K562 (cell line): ENCODE data around the gene LAMTOR4. TPM values are rescaled to one million over a fixed set of nuclear protein-coding genes. Genes with fewer than 3 reads are reported as not detected.

Experiments
- E2F3 ChIP-seq: fragments of 250-450 bp; sonication (Bioruptor Pico); IDR thresholded peaks from 2 replicates; pipeline ENCODE4 v1.4.0; 2020; ENCODE audit warnings: mild to moderate bottlenecking
- ERF ChIP-seq: fragments of 450-650 bp; formaldehyde crosslinking; IDR thresholded peaks from 2 replicates; pipeline ENCODE4 v1.4.0; 2020; ENCODE audit warnings: mild to moderate bottlenecking, mixed read lengths
- ESRRB ChIP-seq: fragments of 250-450 bp; sonication (Bioruptor Pico); IDR thresholded peaks from 2 replicates; pipeline ENCODE4 v1.5.0; 2020; ENCODE audit warnings: mild to moderate bottlenecking, moderate library complexity, borderline replicate concordance
- FOXK1 ChIP-seq: sonication (generic); formaldehyde crosslinking; IDR thresholded peaks from 2 replicates; pipeline ENCODE4 v1.8.0; 2022; ENCODE audit warnings: missing genetic modification reagents, mild to moderate bottlenecking, borderline replicate concordance
- HDAC1 ChIP-seq, 2 experiments: fragments of 450-650 bp; IDR thresholded peaks; 2 replicates each; pipeline ENCODE4 v1.6.1; 2016 to 2017; ENCODE audit warnings: inconsistent platforms in 1 of 2, mild to moderate bottlenecking in 1 of 2, moderate library complexity in 1 of 2
- HDAC6 ChIP-seq: IDR thresholded peaks from 2 replicates; pipeline ENCODE4 v1.6.1; 2012; ENCODE audit warnings: low read depth, mild to moderate bottlenecking, control low read depth, inconsistent platforms, low read length, moderate library complexity
- HDGF ChIP-seq: fragments of 450-650 bp; IDR thresholded peaks from 2 replicates; pipeline ENCODE4 v1.6.1; 2016
- MYC ChIP-seq, 2 experiments: fragments of 250-450 bp in 1 of 2; sonication (Bioruptor Pico) in 1 of 2; IDR thresholded peaks; 2 replicates each; pipeline versions ENCODE4 v1.5.1 to v1.6.1; 2012 to 2021; ENCODE audit warnings: low read depth in 2 of 2, borderline replicate concordance in 1 of 2, improper control_type of control experiment in 1 of 2, low read length in 1 of 2, mild to moderate bottlenecking in 1 of 2, moderate library complexity in 1 of 2
- NFYB ChIP-seq: IDR thresholded peaks from 2 replicates; pipeline ENCODE4 v1.6.1; 2011; ENCODE audit warnings: mild to moderate bottlenecking, moderate library complexity; ENCODE audit not compliant: insufficient read length; ENCODE audit errors: extremely low read depth
- ZBTB26 ChIP-seq: fragments of 450-650 bp; formaldehyde crosslinking; IDR thresholded peaks from 2 replicates; pipeline ENCODE4 v1.4.0; 2022; ENCODE audit warnings: missing genetic modification characterization
- ZBTB33 ChIP-seq: sonication (generic); formaldehyde crosslinking; IDR thresholded peaks from 2 replicates; pipeline ENCODE4 v1.8.1; 2023; ENCODE audit warnings: mild to moderate bottlenecking, missing genetic modification reagents
- polyA plus RNA-seq, 8 experiments: library from polyadenylated mRNA; depleted of rRNA in 4 of 8; stranded (reverse) in 5 of 8; unstranded in 3 of 8; fragments of >200 nt; fragmentation: Nextera tagmentation in 2 of 8; fragmentation: Illumina TruSeq in 1 of 8; extraction: Ambion mirVana in 2 of 8; extraction: Trizol in 1 of 8; gene quantifications; 2 replicates each; pipeline versions ENCODE4 v1.2.1 to v1.2.3, GENCODE V29; 2011 to 2014; ENCODE audit warnings: inconsistent platforms in 1 of 8, missing spikeins in 1 of 8
- total RNA-seq, 7 experiments: library from RNA; depleted of rRNA in 6 of 7; stranded (reverse); fragments of >200 nt in 6 of 7; fragmentation: Illumina TruSeq in 2 of 7; extraction: Trizol in 2 of 7; gene quantifications; 2 replicates each; pipeline versions ENCODE4 v1.2.1 to v1.2.3, GENCODE V29; 2011 to 2021; ENCODE audit warnings: low replicate concordance in 1 of 7
- TF ChIP-seq, protein P1 (sequence below), 2 experiments: fragments of 450-650 bp; formaldehyde crosslinking in 1 of 2; IDR thresholded peaks; 2 replicates each; pipeline versions ENCODE4 v1.4.0 to v1.6.1; 2014 to 2020; ENCODE audit warnings: mild to moderate bottlenecking in 2 of 2, borderline replicate concordance in 1 of 2, low read depth in 1 of 2
- TF ChIP-seq, protein P2 (sequence below): fragments of 200-800 bp; sonication (Bioruptor generic); IDR thresholded peaks from 2 replicates; pipeline ENCODE4 v1.6.1; 2017; ENCODE audit warnings: missing genetic modification characterization, missing compliant biosample characterization

The LAMTOR4 gene
- total and polyA plus RNA-seq, 9 of the 15 experiments (the other 6 are each of a cell fraction or from before 2014, with no cell fraction given) = 79.6 to 314 (median 195) TPM

DNA sequence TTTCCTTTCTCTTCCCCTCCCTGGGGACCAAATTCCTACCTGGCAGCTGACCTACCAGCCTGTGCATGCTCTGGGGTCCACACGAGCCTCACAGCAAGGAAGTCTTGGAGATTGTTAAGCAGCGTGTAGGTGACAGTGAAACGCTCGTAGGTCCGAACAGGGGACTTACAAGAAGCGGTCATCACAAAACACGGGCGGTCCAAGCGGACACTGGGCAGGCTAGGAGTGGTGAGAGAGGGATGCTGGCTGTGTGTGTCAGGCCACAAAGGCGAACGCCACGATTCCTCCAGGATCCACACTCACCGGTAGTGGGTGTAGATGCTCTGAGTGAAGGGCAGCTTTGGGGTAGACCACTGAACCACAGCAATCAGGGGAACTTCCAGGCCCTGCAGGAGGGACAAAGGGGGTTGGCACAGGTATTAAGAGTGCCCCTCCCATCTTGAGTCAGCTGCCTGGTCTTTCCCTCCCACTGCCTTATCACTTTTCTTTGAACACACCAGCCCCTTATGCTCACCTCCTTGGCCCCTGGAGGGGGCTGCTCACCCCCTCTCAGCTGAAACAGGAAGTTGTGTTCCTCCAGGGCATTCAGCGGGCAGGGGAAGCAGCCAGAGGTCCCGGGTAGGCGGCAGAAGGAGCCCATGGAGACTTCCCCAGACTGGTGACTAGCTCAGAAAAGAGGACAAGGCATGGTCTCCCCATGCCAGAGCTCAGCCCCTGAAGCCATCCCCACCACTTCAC, 7.8 kb downstream of the LAMTOR4 start (continued):
- TF ChIP-seq, protein P1, sequence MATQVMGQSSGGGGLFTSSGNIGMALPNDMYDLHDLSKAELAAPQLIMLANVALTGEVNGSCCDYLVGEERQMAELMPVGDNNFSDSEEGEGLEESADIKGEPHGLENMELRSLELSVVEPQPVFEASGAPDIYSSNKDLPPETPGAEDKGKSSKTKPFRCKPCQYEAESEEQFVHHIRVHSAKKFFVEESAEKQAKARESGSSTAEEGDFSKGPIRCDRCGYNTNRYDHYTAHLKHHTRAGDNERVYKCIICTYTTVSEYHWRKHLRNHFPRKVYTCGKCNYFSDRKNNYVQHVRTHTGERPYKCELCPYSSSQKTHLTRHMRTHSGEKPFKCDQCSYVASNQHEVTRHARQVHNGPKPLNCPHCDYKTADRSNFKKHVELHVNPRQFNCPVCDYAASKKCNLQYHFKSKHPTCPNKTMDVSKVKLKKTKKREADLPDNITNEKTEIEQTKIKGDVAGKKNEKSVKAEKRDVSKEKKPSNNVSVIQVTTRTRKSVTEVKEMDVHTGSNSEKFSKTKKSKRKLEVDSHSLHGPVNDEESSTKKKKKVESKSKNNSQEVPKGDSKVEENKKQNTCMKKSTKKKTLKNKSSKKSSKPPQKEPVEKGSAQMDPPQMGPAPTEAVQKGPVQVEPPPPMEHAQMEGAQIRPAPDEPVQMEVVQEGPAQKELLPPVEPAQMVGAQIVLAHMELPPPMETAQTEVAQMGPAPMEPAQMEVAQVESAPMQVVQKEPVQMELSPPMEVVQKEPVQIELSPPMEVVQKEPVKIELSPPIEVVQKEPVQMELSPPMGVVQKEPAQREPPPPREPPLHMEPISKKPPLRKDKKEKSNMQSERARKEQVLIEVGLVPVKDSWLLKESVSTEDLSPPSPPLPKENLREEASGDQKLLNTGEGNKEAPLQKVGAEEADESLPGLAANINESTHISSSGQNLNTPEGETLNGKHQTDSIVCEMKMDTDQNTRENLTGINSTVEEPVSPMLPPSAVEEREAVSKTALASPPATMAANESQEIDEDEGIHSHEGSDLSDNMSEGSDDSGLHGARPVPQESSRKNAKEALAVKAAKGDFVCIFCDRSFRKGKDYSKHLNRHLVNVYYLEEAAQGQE (IDR thresholded peaks at IDR 0.05; ENCODE audit: borderline replicate concordance) = no peak
- TF ChIP-seq, protein P1 (CRISPR knock-in tag; IDR thresholded peaks at IDR 0.05; ENCODE audit: low read depth) = no peak
- TF ChIP-seq, protein P2, sequence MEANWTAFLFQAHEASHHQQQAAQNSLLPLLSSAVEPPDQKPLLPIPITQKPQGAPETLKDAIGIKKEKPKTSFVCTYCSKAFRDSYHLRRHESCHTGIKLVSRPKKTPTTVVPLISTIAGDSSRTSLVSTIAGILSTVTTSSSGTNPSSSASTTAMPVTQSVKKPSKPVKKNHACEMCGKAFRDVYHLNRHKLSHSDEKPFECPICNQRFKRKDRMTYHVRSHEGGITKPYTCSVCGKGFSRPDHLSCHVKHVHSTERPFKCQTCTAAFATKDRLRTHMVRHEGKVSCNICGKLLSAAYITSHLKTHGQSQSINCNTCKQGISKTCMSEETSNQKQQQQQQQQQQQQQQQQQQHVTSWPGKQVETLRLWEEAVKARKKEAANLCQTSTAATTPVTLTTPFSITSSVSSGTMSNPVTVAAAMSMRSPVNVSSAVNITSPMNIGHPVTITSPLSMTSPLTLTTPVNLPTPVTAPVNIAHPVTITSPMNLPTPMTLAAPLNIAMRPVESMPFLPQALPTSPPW (CRISPR knock-in tag) = 0 out of 2 replicates have a peak, but pooled peaks have one; percentile 30
- no peak for TF ChIP-seq HDAC1 (IDR thresholded peaks at IDR 0.05)
- TF ChIP-seq HDAC6 = no peak
- 0 out of 2 replicates have a peak, but pooled peaks have one; percentile 13 for TF ChIP-seq HDGF
- TF ChIP-seq E2F3 (CRISPR knock-in tag) = no peak
- TF ChIP-seq FOXK1 (CRISPR knock-in tag) = no peak
- no peak for TF ChIP-seq MYC (IDR thresholded peaks at IDR 0.05; ENCODE audit: low read depth, low read length)
- TF ChIP-seq MYC (CRISPR knock-in tag; IDR thresholded peaks at IDR 0.05; ENCODE audit: borderline replicate concordance, low read depth) = no peak
- TF ChIP-seq ESRRB (CRISPR knock-in tag) = no peak
- no peak for TF ChIP-seq ZBTB26 (CRISPR knock-in tag)
- TF ChIP-seq ZBTB33 (CRISPR knock-in tag) = 0 out of 2 replicates have a peak, but pooled peaks have one; percentile 36
- no peak for TF ChIP-seq NFYB
- TF ChIP-seq ERF = 0 out of 2 replicates have a peak, but pooled peaks have one; percentile 0
